Stimulated activated CD8-positive, alpha-beta memory T cell treated with anti-CD3 and anti-CD28 coated beads, Interleukin-12 subunit alpha, Interleukin-12 subunit beta, amount 100 ng/mL, for 24 hours (primary cell): Measurements from ENCODE around the gene ECHS1.
"Not testable (repeated sequence)": the region's sequence is repeated elsewhere in the genome, so short reads cannot be mapped to it uniquely, and the experiment has no call there.

Experiments used
- DNase-seq: peaks from one replicate; pipeline ENCODE4 v3.0.0-alpha.2; 2020; ENCODE audit errors: extremely low read depth

ECHS1 gene

DNA sequence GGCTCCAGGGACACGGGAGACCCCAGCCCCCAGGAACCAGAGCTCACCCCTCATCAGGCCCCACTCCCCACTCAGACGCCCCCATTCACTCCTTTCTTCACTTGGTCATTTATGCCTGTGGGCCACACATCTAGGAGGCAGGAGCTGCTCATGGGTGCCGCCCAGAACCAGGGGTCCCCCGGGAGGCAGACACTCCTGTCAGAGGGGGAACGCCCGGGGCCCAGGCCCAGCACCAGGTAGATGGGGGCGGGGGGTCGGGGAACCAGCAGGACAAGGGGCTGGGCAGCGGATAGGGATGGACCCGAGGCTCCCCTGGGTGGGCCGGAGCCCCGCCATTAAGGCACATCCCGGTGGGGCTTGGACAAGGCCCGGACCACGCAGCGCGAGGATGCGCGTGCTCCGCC is 48.3 kb downstream of the ECHS1 start:
- DNase-seq: no peak

DNA sequence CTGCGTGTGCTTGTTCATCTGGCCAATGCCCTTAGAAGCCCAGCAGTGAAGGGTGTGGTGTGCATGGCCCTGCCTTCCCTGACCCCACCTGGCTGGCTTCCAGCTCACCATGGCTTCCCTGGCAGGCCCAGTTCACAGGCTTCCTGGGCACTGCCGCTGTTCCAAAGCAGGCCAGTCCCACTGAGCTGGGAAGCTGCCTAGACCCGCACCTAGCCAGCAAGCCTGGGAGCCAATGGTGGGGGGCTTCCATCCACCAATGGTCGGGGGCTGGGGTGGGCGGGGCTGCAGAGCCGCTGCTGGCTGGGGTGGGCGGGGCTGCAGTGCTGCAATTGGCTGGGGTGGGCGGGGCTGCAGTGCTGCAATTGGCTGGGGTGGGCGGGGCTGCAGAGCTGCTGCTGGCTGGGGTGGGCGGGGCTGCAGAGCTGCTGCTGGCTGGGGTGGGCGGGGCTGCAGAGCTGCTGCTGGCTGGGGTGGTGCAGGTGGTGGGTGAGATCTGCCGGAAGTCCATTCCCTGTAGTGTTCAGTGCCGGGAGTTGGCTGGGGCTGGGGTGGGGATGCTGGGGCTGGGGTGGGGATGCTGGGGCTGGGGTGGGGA is 48.9 kb downstream of the ECHS1 start:
- DNase-seq: no peak

DNA sequence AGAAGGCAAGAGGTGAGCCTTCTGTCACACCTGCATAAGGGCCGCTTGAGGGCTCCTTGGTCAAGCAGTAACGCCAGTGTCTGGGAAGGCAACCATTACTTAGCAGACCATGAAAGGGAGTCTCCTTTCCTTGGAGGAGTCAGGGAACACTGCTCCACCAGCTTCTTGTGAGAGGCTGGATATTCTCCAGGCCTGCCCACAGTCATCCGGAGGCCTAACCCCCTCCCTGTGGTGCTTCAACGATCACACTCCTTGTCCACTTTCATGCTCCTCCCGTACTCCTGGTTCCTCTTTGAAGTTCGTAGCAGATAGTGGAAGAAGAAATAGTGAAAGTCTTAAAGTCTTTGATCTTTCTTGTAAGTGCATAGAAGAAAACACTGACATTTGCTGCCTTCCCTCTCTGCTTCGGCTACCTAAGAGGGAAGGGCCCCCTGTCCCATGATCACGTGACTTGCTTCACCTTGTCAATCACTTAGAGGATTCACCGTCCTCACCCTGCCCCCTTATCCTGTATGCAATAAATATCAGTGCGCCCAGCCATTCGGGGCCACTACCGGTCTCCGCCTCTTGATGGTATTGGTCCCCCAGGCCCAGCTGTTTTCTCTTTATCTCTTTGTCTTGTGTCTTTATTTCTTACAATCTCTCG is 51.0 kb downstream of the ECHS1 start:
- not testable (repeated sequence) for DNase-seq

DNA sequence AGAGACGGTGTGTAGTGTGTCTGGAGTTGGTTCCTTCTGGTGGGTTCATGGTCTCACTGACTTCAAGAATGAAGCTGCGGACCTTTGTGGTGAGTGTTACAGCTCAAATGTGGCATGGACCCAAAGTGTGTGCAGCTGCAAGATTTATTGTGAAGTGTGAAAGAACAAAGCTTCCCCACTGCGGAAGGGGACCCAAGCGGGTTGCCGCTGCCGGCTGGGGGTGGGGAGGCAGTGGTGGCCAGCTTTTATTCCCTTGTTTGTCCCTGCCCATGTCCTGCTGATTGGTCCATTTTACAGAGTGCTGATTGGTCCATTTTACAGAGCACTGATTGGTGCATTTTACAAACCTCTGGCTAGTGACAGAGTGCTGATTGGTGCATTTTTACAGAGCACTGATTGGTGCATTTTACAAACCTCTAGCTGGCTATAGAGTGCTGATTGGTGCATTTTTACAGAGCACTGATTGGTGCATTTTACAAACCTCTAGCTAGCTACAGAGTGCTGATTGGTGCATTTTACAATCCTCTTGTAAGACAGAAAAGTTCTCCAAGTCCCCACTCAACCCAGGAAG is 52.2 kb downstream of the ECHS1 start:
- not testable (repeated sequence) for DNase-seq

DNA sequence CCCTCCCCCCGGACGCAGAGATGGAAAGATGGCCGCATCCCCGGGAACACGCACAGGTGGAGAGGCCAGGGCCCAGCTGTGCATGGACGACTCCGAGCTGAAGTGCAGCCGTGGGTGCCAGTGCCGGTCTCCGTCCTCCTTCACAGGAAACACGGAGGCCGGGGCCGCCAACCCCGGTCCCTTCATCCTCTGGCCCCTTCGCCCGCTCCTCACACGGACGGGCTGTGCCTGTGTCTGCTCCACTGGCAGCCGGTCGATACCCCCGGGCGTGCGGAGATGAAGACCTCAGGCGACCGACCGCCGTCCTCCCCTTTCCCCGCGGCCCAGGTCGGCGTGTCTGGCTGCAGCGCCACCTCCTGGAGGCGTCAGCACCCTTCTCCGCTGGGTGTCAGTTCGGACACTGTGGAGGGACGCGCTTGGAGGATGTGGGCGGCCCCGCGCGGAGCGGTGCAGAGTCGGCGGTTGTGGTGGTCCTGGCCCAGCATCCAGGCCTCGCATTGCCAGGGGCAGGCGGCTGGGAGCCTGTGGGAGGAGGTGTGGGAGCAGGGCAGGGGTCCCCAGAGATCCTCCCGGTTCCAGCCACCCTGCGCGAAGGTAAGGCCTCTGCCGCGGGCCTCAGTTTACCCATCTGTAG is 54.5 kb downstream of the ECHS1 start:
- no peak for DNase-seq

DNA sequence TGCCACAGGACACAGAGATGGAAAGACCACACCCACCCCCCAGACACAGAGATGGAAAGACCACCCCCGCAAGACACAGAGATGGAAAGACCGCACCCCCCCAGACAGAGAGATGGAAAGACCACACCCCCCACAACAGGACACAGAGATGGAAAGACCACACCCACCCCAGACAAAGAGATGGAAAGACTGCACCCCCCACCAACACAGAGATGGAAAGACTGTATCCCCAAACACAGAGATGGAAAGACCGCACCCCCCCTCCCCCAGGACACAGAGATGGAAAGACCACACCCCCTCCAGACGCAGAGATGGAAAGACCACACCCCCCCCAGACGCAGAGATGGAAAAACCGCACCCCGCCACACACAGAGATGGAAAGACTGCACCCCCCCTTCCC is 56.4 kb downstream of the ECHS1 start:
- DNase-seq: no peak

DNA sequence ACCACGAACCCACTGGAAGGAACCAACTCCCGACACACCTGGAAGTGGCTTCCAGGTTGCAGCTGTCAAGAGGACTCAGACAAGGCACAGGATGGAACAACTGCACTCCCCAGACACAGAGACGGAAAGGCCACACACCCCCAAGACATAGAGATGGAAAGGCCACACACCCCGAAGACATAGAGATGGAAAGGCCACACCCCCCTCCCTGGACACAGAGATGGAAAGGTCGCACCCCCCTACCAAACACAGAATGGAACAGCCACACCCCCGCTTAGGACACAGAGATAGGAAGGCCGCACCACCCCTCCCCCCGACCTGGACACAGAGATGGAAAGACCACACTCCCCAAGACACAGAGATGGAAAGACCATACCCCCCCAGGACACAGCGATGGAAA is 56.9 kb downstream of the ECHS1 start:
- no peak for DNase-seq

DNA sequence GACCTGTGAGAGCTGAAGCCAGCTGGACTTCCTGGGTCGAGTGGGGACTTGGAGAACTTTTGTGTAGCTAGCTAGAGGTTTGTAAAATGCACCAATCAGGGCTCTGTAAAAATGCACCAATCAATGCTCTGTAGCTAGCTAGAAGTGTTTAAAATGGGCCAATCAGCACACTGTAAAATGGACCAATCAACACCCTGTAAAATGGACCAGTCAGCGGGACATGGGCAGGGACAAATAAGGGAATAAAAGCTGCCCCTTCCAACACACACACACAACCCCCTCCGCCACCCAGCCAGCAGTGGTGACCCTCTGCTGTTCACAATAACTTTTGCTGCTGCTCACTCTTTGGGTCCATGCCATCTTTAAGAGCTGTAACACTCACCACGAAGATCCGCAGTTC is 57.3 kb downstream of the ECHS1 start:
- no peak for DNase-seq

DNA sequence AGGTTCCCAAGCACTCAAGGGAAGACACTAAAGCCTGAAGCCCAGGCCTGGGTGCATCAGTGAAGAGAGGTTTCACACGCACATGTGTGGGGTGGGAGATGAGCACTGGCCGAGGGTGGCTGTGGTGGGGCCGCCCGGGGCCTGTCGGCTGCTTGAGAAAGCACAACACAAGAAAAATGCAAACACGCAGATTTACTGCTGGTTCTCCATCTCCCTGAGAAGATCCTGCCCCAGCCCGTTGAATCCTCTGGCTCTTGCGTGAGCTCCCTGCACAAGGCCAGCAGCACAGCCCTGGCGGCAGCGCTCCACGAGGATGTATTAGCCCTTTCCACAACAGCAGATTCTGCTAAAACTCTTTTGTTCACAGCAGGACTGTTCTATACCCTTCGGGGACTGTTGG is 58.2 kb downstream of the ECHS1 start:
- no peak for DNase-seq

DNA sequence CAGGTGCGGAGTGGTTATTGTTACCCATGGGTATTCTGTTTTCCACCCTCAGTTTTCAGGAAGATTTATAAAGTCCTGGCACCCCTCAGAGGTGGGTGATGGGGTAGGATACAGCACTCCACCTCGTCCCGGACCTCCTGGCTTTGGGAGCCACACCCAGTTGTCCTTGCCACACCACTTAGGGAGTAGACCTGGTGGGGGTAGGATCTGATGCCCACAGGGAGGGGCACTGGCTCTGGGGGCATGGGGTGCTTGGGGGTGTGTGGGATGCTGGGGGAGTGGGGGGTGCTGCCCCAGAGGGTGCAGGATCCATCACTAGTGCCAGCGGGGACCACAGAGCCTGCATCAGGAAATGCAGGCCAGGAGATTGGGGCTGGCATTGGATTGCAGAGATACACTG is 60.0 kb downstream of the ECHS1 start:
- no peak for DNase-seq

DNA sequence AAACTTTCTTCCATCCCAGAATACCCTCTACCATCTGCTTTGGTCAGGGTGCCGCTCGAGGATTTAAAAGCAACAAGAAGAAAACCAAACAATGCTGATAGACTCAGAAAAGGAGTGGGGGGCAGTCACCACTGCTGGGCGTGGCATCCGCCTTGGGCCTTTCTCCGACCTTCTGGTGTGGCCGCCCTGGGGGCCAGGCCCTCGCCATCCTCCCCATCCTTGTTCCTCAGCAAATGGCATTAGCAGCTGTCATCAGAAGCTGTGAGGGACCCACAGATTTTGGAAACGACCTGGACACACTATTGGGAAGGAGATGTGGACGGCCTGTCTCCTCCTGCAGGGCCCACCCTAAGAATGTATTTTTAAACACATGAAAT is 60.4 kb downstream of the ECHS1 start:
- no peak for DNase-seq
